Rectal smooth muscle tissue (tissue), 1 donor: ENCODE results near the gene TTC39B.

Experiments used
- H3K27ac ChIP-seq: one replicate; pipeline ENCODE4 v1.7.0; 2013; ENCODE audit warnings: low read depth, low read length, inconsistent platforms
- H3K27me3 ChIP-seq: one replicate; pipeline ENCODE4 v1.7.0; 2013; ENCODE audit warnings: low read length; ENCODE audit not compliant: control insufficient read depth, insufficient read depth
- H3K36me3 ChIP-seq: one replicate; pipeline ENCODE4 v1.7.0; 2013; ENCODE audit warnings: low read length; ENCODE audit not compliant: control insufficient read depth, insufficient read depth
- H3K4me1 ChIP-seq: one replicate; pipeline ENCODE4 v1.7.0; 2013; ENCODE audit warnings: low read length; ENCODE audit not compliant: control insufficient read depth, insufficient read depth
- H3K4me3 ChIP-seq: one replicate; pipeline ENCODE4 v1.7.0; 2013; ENCODE audit warnings: low read length
- H3K9ac ChIP-seq: one replicate; pipeline ENCODE4 v1.7.0; 2013; ENCODE audit warnings: low read length

The TTC39B gene

DNA sequence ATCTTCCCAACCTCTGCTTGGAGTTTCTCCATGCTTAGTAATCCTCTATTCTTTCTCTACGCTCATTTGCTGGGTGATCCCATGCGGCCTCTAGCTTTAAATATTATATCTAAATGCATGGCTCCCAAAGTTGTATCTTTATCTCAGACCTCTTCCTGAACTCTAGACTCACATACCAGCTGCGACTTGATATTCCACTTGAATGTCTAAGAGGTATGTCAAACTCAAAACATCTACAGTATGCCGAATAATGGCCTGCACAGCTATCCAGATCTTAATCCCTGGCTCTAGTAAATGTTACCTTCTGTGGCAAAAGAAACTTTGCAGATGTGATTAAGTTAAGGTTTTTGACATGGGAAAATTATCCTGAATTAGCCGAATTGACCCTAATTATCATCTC, 179.2 kb downstream of the TTC39B start:
- H3K27ac ChIP-seq, result no peak overlapping the region
- H3K9ac ChIP-seq, result no peak overlapping the region

GRCh38 chr9:15121630-15122029, 185.4 kb downstream of the TTC39B start:
- Histone ChIP-seq H3K9ac (no peak overlapping the region), H3K36me3 (no peaks in the 10 kb centered on the region), H3K4me3 (no peak overlapping the region), H3K27me3 (no peaks in the 10 kb centered on the region), H3K4me1 (no peaks in the 10 kb centered on the region), H3K27ac (no peak overlapping the region)

More for the DNA sequence above, 179.2 kb downstream of the TTC39B start:
- no peak overlapping the region for H3K4me3 ChIP-seq
- H3K27me3 ChIP-seq, result no peaks in the 10 kb centered on the region
- no peaks in the 10 kb centered on the region for H3K36me3 ChIP-seq
- no peaks in the 10 kb centered on the region for H3K4me1 ChIP-seq

DNA sequence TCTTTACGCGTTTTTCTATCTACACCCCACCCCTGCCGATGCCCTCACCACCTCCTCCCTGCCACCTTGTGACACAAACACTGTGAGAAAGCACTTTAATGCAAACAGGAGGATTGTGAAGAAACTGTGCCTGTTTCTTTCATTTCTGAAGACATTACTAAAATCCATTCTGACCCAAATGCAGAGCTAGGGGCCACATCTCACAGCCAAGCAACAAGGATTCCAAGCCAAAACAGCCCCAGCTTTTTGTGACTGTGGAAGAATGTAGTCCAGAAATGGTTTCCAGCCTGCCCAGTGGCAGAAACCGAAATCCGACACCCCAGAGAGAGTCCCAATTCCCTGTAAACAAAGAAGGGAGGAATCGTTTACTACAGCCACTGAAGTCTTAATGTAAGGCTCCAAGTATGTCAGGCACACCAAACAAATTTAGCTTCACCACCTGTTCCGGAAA, 190.9 kb downstream of the TTC39B start:
- Histone ChIP-seq H3K4me1 (no peaks in the 10 kb centered on the region), H3K36me3 (no peaks in the 10 kb centered on the region), H3K27ac (no peak overlapping the region), H3K27me3 (peaks cover 2% of the 10 kb centered on the region), H3K4me3 (no peak overlapping the region), H3K9ac (no peak overlapping the region)

GRCh38 chr9:15115702-15116101, 191.3 kb downstream of the TTC39B start:
- Histone ChIP-seq H3K27me3 (peaks cover 2% of the 10 kb centered on the region), H3K27ac (no peak overlapping the region), H3K9ac (no peak overlapping the region), H3K36me3 (no peaks in the 10 kb centered on the region), H3K4me3 (no peak overlapping the region), H3K4me1 (no peaks in the 10 kb centered on the region)

DNA sequence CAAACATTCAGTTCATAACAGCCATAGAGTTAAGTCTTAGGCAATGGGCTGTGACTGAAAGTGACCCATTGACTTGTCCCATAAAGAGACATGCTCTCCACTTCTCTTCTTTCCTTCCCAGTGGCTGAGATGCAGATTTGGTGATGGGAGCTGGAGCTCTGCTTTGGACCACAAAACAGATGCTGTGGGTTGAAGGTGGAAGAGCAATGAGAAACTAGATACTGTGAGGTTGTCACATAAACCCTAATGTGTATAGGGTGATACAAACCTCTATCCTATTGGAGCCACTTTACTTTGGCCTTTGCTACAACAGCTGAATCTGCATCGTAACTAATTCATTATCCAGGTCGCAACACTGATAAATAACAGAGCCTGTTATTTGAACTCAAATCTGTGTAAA, 192.0 kb downstream of the TTC39B start:
- no peaks in the 10 kb centered on the region for H3K4me1 ChIP-seq
- H3K27me3 ChIP-seq, result peaks cover 2% of the 10 kb centered on the region
- no peaks in the 10 kb centered on the region for H3K36me3 ChIP-seq
- H3K9ac ChIP-seq, result no peak overlapping the region
- H3K27ac ChIP-seq, result no peak overlapping the region
- no peak overlapping the region for H3K4me3 ChIP-seq
